HG02759 (cell line): Measurements from ENCODE around the gene PRCP.
"Not testable (repeated sequence)": the region's sequence is repeated elsewhere in the genome, so short reads cannot be mapped to it uniquely, and the experiment has no call there.

Source experiments
- ATAC-seq: cut with Tn5 transposase; IDR thresholded peaks from one replicate; pipeline ENCODE4 v1.9.1; 2021; ENCODE audit warnings: mild to moderate bottlenecking, moderate library complexity; ENCODE audit not compliant: unreplicated experiment

PRCP gene

GRCh38 chr11:82872377-82873150, 27.7 kb downstream of the PRCP start:
- ATAC-seq = no peak

- no peak for ATAC-seq
These were observed 28.6 kb downstream of the PRCP start for GRCh38 chr11:82871646-82872045.

- ATAC-seq = no peak
These were observed 30.6 kb downstream of the PRCP start for GRCh38 chr11:82869657-82870056.

- peak; percentile 56 for ATAC-seq
These were observed 32.6 kb downstream of the PRCP start for GRCh38 chr11:82867495-82868082.

GRCh38 chr11:82865841-82866240, 34.4 kb downstream of the PRCP start:
- no peak for ATAC-seq

GRCh38 chr11:82864268-82864667, 36.0 kb downstream of the PRCP start:
- ATAC-seq = no peak

GRCh38 chr11:82863209-82863608, 37.0 kb downstream of the PRCP start:
- peak; percentile 54 for ATAC-seq

GRCh38 chr11:82862379-82862778, 37.9 kb downstream of the PRCP start:
- no peak for ATAC-seq

- ATAC-seq = no peak
These were observed 40.5 kb downstream of the PRCP start for GRCh38 chr11:82859750-82860149.

- no peak for ATAC-seq
These were observed 41.6 kb downstream of the PRCP start for GRCh38 chr11:82858556-82859091.

- no peak for ATAC-seq
These were observed 42.1 kb downstream of the PRCP start for GRCh38 chr11:82858133-82858532.

- no peak for ATAC-seq
These were observed 43.1 kb downstream of the PRCP start for GRCh38 chr11:82857145-82857544.

- no peak for ATAC-seq
These were observed 44.6 kb downstream of the PRCP start for GRCh38 chr11:82855616-82856015.

GRCh38 chr11:82854916-82855315, 45.3 kb downstream of the PRCP start:
- ATAC-seq = not testable (repeated sequence)

- no peak for ATAC-seq
These were observed 46.0 kb downstream of the PRCP start for GRCh38 chr11:82854242-82854641.

- no peak for ATAC-seq
These were observed 51.4 kb downstream of the PRCP start for GRCh38 chr11:82848829-82849228.

- ATAC-seq = no peak
These were observed 54.6 kb downstream of the PRCP start for GRCh38 chr11:82845356-82846353.

- no peak for ATAC-seq
These were observed 57.0 kb downstream of the PRCP start for GRCh38 chr11:82843057-82843795.

GRCh38 chr11:82842019-82842418, 58.2 kb downstream of the PRCP start:
- no peak for ATAC-seq

GRCh38 chr11:82837650-82838049, 62.6 kb downstream of the PRCP start:
- ATAC-seq = no peak
